HG03354 (cell line): Measurements from ENCODE around the gene TYRO3.
A peak's percentile ranks its signal among the peaks of the same experiment; 100 is the strongest.

Experiments used
- ATAC-seq: cut with Tn5 transposase; IDR thresholded peaks from one replicate; pipeline ENCODE4 v1.9.1; 2021; ENCODE audit warnings: mild to moderate bottlenecking; ENCODE audit not compliant: unreplicated experiment, poor library complexity, severe bottlenecking

The TYRO3 gene

GRCh38 chr15:41558400-41559238, at the start of gene TYRO3:
TSS of gene TYRO3 (plus strand) at chr15:41559212. CDS start at chr15:41559258, 46 bp downstream.
- ATAC-seq, result no peak

GRCh38 chr15:41510728-41511127, 48.3 kb upstream of the TYRO3 start:
- ATAC-seq, result no peak

GRCh38 chr15:41511331-41511898, 47.6 kb upstream of the TYRO3 start:
- no peak for ATAC-seq

GRCh38 chr15:41511899-41512369, 47.1 kb upstream of the TYRO3 start:
- no peak for ATAC-seq

GRCh38 chr15:41512512-41512939, 46.5 kb upstream of the TYRO3 start:
- ATAC-seq, result no peak

GRCh38 chr15:41512940-41513505, 46.0 kb upstream of the TYRO3 start:
- ATAC-seq, result no peak

GRCh38 chr15:41513506-41514227, 45.3 kb upstream of the TYRO3 start, which contains the start of gene LTK:
TSS of gene LTK (minus strand) at chr15:41513827. CDS start at chr15:41513709, 118 bp downstream.
- ATAC-seq, result no peak

GRCh38 chr15:41517895-41518449, 41.0 kb upstream of the TYRO3 start:
- ATAC-seq, result no peak

GRCh38 chr15:41520636-41521035, 38.4 kb upstream of the TYRO3 start:
- ATAC-seq, result no peak

GRCh38 chr15:41521614-41522013, 37.4 kb upstream of the TYRO3 start:
- no peak for ATAC-seq

GRCh38 chr15:41523097-41523496, 35.9 kb upstream of the TYRO3 start:
- no peak for ATAC-seq

- no peak for ATAC-seq
Measured at GRCh38 chr15:41530363-41530956, 28.6 kb upstream of the TYRO3 start.

GRCh38 chr15:41535544-41535943, 23.5 kb upstream of the TYRO3 start:
- no peak for ATAC-seq

- no peak for ATAC-seq
Measured at GRCh38 chr15:41536866-41537265, 22.1 kb upstream of the TYRO3 start.

- ATAC-seq, result peak; percentile 25
Measured at GRCh38 chr15:41543521-41543870, 15.5 kb upstream of the TYRO3 start.

GRCh38 chr15:41544650-41545015, 14.4 kb upstream of the TYRO3 start:
- ATAC-seq, result no peak

- ATAC-seq, result no peak
Measured at GRCh38 chr15:41545218-41545617, 13.8 kb upstream of the TYRO3 start.

- no peak for ATAC-seq
Measured at GRCh38 chr15:41546851-41547786, 11.9 kb upstream of the TYRO3 start.
